Activated naive CD8-positive, alpha-beta T cell treated with anti-CD3 and anti-CD28 coated beads, Interleukin-2, amount 50 U/mL, for 24 hours (primary cell): Measurements from ENCODE around the gene PGM5.

Experiments used
- ATAC-seq: fragments of 150-1000 bp; cut with Tn5 transposase; one replicate; pipeline ENCODE4 v1.10.0; 2021
- DNase-seq: peaks from one replicate; pipeline ENCODE4 v3.0.0; 2021
- H3K27ac Mint-ChIP-seq: one replicate; pipeline ENCODE4 v1.8.0; 2021; ENCODE audit warnings: mild to moderate bottlenecking, mixed read lengths
- H3K27me3 Mint-ChIP-seq: one replicate; pipeline ENCODE4 v1.8.0; 2021; ENCODE audit warnings: mixed read lengths
- H3K36me3 Mint-ChIP-seq: one replicate; pipeline ENCODE4 v1.8.0; 2021; ENCODE audit warnings: low read depth, mixed read lengths
- H3K4me1 Mint-ChIP-seq: one replicate; pipeline ENCODE4 v1.8.0; 2021; ENCODE audit warnings: mixed read lengths
- H3K4me3 Mint-ChIP-seq: one replicate; pipeline ENCODE4 v1.8.0; 2021; ENCODE audit warnings: mild to moderate bottlenecking, moderate library complexity, mixed read lengths
- H3K9me3 Mint-ChIP-seq: one replicate; pipeline ENCODE4 v1.8.0; 2021; ENCODE audit warnings: mixed read lengths

The PGM5 gene

GRCh38 chr9:68437785-68438184 is 81.4 kb downstream of the PGM5 start:
- no peak for ATAC-seq
- Mint-ChIP-seq H3K27me3 (peaks cover 5% of the 10 kb centered on the region), H3K9me3 (peaks cover 12% of the 10 kb centered on the region), H3K36me3 (no peaks in the 10 kb centered on the region), H3K4me1 (no peaks in the 10 kb centered on the region), H3K4me3 (no peak overlapping the region), H3K27ac (no peak overlapping the region)
- no peak for DNase-seq

- ATAC-seq (no peak), DNase-seq (no peak)
- Mint-ChIP-seq H3K9me3 (peaks cover 12% of the 10 kb centered on the region), H3K27me3 (peaks cover 2% of the 10 kb centered on the region), H3K4me3 (no peak overlapping the region), H3K36me3 (no peaks in the 10 kb centered on the region), H3K27ac (no peak overlapping the region), H3K4me1 (no peaks in the 10 kb centered on the region)
Measured at GRCh38 chr9:68443624-68444023, 87.2 kb downstream of the PGM5 start.

GRCh38 chr9:68446836-68447235 is 90.4 kb downstream of the PGM5 start:
- no peaks in the 10 kb centered on the region for H3K4me1 Mint-ChIP-seq
- no peaks in the 10 kb centered on the region for H3K36me3 Mint-ChIP-seq
- DNase-seq (no peak), ATAC-seq (no peak)
- peaks cover under 1% of the 10 kb centered on the region for H3K9me3 Mint-ChIP-seq
- H3K4me3 Mint-ChIP-seq = no peak overlapping the region
- H3K27me3 Mint-ChIP-seq = peaks cover 2% of the 10 kb centered on the region
- H3K27ac Mint-ChIP-seq = no peak overlapping the region

GRCh38 chr9:68447611-68448010 is 91.2 kb downstream of the PGM5 start:
- no peak for DNase-seq
- Mint-ChIP-seq H3K4me3 (no peak overlapping the region), H3K9me3 (no peaks in the 10 kb centered on the region), H3K27ac (no peak overlapping the region), H3K27me3 (peaks cover 2% of the 10 kb centered on the region), H3K4me1 (no peaks in the 10 kb centered on the region), H3K36me3 (no peaks in the 10 kb centered on the region)
- no peak for ATAC-seq

DNA sequence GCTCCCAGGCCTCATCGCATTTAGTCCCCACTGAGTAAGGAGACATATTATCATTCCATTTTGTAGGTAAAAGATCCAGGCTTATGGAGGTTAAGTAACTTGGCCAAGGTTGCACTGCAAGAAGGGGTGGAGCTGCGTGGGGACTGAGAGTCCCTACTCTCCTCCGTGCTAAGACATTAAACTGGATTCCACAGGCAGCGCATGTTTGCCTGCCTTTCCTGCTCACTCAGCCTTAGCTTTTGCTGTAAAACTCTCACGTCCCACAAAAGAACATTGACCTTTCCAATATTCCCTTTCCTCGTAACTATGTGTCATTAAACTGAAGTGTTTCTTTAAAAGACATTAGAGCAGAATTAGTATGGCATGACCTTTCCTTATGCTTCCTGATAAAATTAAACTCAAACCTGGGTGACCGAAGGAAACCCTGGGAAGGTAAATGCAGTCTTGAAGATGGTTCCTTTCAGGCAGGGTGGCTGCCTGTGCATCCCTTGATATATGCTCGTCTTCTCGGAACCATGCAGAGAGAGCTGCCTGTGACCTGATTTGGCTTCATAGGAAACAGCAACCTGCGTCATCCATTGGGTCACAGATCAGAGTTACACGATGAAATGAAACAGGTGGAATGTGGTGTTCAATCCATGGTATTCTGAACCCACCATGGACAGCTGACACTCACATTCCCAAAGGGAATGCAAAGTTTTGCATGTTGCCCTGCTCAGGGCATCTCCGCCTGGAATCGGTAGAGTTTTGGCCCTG is 98.3 kb downstream of the PGM5 start:
- Mint-ChIP-seq H3K36me3 (no peaks in the 10 kb centered on the region), H3K4me3 (no peak overlapping the region), H3K27ac (no peak overlapping the region), H3K27me3 (peaks cover 3% of the 10 kb centered on the region), H3K4me1 (no peaks in the 10 kb centered on the region), H3K9me3 (no peaks in the 10 kb centered on the region)
- ATAC-seq = no peak
- no peak for DNase-seq

GRCh38 chr9:68455451-68455850 is 99.0 kb downstream of the PGM5 start:
- peaks cover 3% of the 10 kb centered on the region for H3K27me3 Mint-ChIP-seq
- no peak overlapping the region for H3K4me3 Mint-ChIP-seq
- H3K27ac Mint-ChIP-seq = no peak overlapping the region
- H3K4me1 Mint-ChIP-seq = no peaks in the 10 kb centered on the region
- no peak for DNase-seq
- no peaks in the 10 kb centered on the region for H3K36me3 Mint-ChIP-seq
- H3K9me3 Mint-ChIP-seq = no peaks in the 10 kb centered on the region
- ATAC-seq = no peak

DNA sequence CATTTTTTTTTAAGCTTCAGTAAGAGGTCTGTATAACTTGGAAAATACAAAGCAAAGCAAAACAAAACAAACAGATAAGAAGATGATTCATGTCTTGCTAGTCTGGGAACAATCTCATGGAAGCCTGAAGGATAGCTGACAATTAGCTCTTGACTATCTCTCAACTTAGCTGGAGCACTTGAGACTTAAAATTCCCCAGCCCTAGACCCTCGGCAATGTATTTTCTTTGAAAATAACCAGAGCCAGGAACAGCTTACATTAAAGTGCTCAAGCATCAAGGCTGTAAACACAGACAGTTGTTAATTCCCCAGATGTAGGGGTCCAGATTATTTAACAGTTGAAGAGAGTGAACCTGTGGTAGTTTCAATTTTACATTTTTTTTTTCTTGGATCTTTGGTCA is 101.4 kb downstream of the PGM5 start:
- DNase-seq (no peak), ATAC-seq (no peak)
- no peaks in the 10 kb centered on the region for H3K4me1 Mint-ChIP-seq
- H3K4me3 Mint-ChIP-seq = no peak overlapping the region
- no peak overlapping the region for H3K27ac Mint-ChIP-seq
- peaks cover 3% of the 10 kb centered on the region for H3K27me3 Mint-ChIP-seq
- H3K36me3 Mint-ChIP-seq = no peaks in the 10 kb centered on the region
- H3K9me3 Mint-ChIP-seq = no peaks in the 10 kb centered on the region

- DNase-seq = no peak
- Mint-ChIP-seq H3K4me3 (no peak overlapping the region), H3K36me3 (no peaks in the 10 kb centered on the region), H3K27me3 (peaks cover 3% of the 10 kb centered on the region), H3K4me1 (no peaks in the 10 kb centered on the region), H3K9me3 (no peaks in the 10 kb centered on the region), H3K27ac (no peak overlapping the region)
- ATAC-seq = no peak
Measured at GRCh38 chr9:68458918-68459317, 102.5 kb downstream of the PGM5 start.

GRCh38 chr9:68462105-68462775 is 105.8 kb downstream of the PGM5 start:
- Mint-ChIP-seq H3K27me3 (peaks cover 5% of the 10 kb centered on the region), H3K36me3 (no peaks in the 10 kb centered on the region), H3K4me3 (no peak overlapping the region), H3K9me3 (no peaks in the 10 kb centered on the region), H3K27ac (no peak overlapping the region), H3K4me1 (no peaks in the 10 kb centered on the region)
- ATAC-seq = no peak
- no peak for DNase-seq

GRCh38 chr9:68470067-68470466 is 113.7 kb downstream of the PGM5 start:
- Mint-ChIP-seq H3K27me3 (peaks cover 10% of the 10 kb centered on the region), H3K9me3 (no peaks in the 10 kb centered on the region), H3K36me3 (no peaks in the 10 kb centered on the region), H3K4me1 (no peaks in the 10 kb centered on the region), H3K27ac (no peak overlapping the region), H3K4me3 (no peak overlapping the region)
- ATAC-seq (no peak), DNase-seq (no peak)

DNA sequence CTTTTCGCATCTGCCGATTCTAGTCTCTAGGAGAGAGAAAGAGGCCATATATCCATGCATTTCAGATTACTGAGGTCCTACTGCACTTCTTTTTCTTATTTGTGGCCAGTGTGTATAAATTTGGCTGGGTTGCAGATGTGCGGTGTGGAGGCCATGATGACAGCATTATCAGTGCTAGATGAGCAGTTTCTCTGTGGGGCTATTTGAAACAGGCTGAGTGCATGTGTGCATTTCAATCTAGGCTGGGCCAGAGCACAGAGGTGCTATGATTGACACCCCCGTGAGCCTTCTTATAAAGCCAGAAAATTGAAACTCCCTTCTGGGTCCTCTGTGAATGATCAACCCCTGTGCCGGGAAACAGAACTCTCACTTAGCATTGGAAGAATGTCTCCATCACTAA is 114.2 kb downstream of the PGM5 start:
- Mint-ChIP-seq H3K4me3 (no peak overlapping the region), H3K4me1 (no peaks in the 10 kb centered on the region), H3K9me3 (no peaks in the 10 kb centered on the region), H3K27me3 (peaks cover 10% of the 10 kb centered on the region), H3K36me3 (no peaks in the 10 kb centered on the region), H3K27ac (no peak overlapping the region)
- DNase-seq (no peak), ATAC-seq (no peak)

DNA sequence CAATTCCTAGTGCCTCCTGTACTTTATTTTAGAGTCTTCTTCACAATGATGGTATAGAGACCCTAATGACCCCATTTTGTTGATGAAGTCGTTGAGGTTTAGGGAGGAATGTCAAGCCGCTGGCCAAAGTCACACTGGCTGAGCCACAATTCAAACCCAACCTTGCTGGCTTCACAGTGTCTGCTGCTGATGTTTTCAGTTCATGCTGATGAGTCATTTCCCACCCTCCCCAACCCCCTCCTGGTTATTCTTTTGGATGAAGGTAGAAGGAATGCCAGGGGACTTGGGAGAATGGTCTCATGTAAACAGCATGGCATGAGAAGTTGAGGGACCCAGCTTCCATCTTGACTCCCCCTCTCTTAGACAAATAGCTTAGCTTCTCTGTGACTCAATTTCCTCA is 115.7 kb downstream of the PGM5 start:
- no peaks in the 10 kb centered on the region for H3K36me3 Mint-ChIP-seq
- H3K27me3 Mint-ChIP-seq = peaks cover 5% of the 10 kb centered on the region
- H3K9me3 Mint-ChIP-seq = no peaks in the 10 kb centered on the region
- H3K4me3 Mint-ChIP-seq = no peak overlapping the region
- H3K4me1 Mint-ChIP-seq = no peaks in the 10 kb centered on the region
- no peak for ATAC-seq
- no peak for DNase-seq
- H3K27ac Mint-ChIP-seq = no peak overlapping the region

DNA sequence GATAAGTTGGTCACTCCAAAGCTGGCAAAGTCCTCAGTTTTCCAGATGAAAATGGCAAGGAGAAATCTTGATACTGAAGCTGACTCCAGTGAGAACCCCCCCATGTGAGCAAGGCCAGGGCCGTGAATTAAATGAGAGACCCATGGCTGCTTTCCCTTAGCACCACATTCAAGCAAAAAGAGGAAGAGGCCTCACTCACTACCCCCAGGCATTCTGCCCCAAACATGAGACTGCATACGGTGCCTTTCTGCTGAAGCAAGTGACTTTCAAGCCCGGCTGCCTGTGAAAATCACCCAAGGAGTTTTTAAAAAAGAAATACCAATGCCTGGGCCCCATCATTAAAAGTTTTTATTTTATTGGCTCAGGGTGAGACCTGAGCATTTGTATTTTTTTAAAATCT is 117.4 kb downstream of the PGM5 start:
- H3K36me3 Mint-ChIP-seq = no peaks in the 10 kb centered on the region
- no peaks in the 10 kb centered on the region for H3K9me3 Mint-ChIP-seq
- H3K4me1 Mint-ChIP-seq = no peaks in the 10 kb centered on the region
- no peak overlapping the region for H3K27ac Mint-ChIP-seq
- ATAC-seq = no peak
- DNase-seq = no peak
- H3K27me3 Mint-ChIP-seq = peaks cover 7% of the 10 kb centered on the region
- H3K4me3 Mint-ChIP-seq = no peak overlapping the region

DNA sequence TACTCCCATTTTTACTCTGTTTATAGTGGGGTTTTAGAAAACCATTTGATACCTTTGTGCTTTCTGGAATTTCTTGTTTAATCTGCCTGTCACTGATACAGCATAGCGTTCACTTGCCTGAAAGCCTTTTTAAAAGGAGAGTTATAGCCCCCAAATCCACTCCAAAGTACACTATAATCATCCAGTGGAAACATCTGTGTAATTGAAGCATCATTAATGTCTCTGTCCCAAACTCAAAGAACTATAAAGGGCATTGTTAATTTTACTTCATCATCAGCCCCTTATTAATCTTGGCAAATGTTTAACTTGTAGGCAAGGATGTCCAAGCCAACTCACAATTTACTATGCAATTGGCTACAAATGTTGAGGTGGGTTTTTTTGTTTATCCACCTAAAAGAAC is 120.0 kb downstream of the PGM5 start:
- no peaks in the 10 kb centered on the region for H3K4me1 Mint-ChIP-seq
- H3K27me3 Mint-ChIP-seq = peaks cover 2% of the 10 kb centered on the region
- no peaks in the 10 kb centered on the region for H3K9me3 Mint-ChIP-seq
- no peaks in the 10 kb centered on the region for H3K36me3 Mint-ChIP-seq
- no peak overlapping the region for H3K4me3 Mint-ChIP-seq
- DNase-seq (no peak), ATAC-seq (no peak)
- no peak overlapping the region for H3K27ac Mint-ChIP-seq

- no peak overlapping the region for H3K4me3 Mint-ChIP-seq
- DNase-seq (no peak), ATAC-seq (no peak)
- H3K36me3 Mint-ChIP-seq = no peaks in the 10 kb centered on the region
- no peaks in the 10 kb centered on the region for H3K9me3 Mint-ChIP-seq
- H3K27ac Mint-ChIP-seq = no peak overlapping the region
- H3K4me1 Mint-ChIP-seq = no peaks in the 10 kb centered on the region
- H3K27me3 Mint-ChIP-seq = peaks cover 2% of the 10 kb centered on the region
Measured at GRCh38 chr9:68476847-68477246, 120.4 kb downstream of the PGM5 start.
